Mesodermal cell (in vitro differentiated cells): ENCODE data around the gene NLRP9.
A peak's percentile ranks its signal among the peaks of the same experiment; 100 is the strongest.

ENCODE experiments used
- H3K27ac ChIP-seq: 2 replicates; pipeline ENCODE4 v1.7.0; 2013; ENCODE audit warnings: mild to moderate bottlenecking, low read depth, low read length, moderate library complexity; ENCODE audit not compliant: severe bottlenecking
- H3K36me3 ChIP-seq: 2 replicates; pipeline ENCODE4 v1.7.1; 2013; ENCODE audit warnings: mild to moderate bottlenecking, low read length, moderate library complexity; ENCODE audit not compliant: control insufficient read depth, insufficient read depth
- H3K4me1 ChIP-seq: one replicate; pipeline ENCODE4 v1.7.1; 2013; ENCODE audit warnings: mild to moderate bottlenecking, low read length; ENCODE audit not compliant: insufficient read depth, control insufficient read depth, poor library complexity, severe bottlenecking
- H3K4me3 ChIP-seq: 2 replicates; pipeline ENCODE4 v1.7.0; 2013; ENCODE audit warnings: low read length, control low read depth, mild to moderate bottlenecking; ENCODE audit not compliant: insufficient read depth, poor library complexity, severe bottlenecking; ENCODE audit errors: extremely low read depth
- H3K9me3 ChIP-seq: 2 replicates; pipeline ENCODE4 v1.7.1; 2013; ENCODE audit warnings: mild to moderate bottlenecking, low read length, moderate library complexity; ENCODE audit not compliant: control insufficient read depth
- WGBS, 2 experiments: methylation state at CpG; one replicate each; pipeline ENCODE4 v1.1.5; 2013; ENCODE audit warnings: missing lambda C conversion rate in 2 of 2; ENCODE audit not compliant: insufficient coverage in 2 of 2; 5-methylcytosine and 5-hydroxymethylcytosine counted together

Gene NLRP9

DNA sequence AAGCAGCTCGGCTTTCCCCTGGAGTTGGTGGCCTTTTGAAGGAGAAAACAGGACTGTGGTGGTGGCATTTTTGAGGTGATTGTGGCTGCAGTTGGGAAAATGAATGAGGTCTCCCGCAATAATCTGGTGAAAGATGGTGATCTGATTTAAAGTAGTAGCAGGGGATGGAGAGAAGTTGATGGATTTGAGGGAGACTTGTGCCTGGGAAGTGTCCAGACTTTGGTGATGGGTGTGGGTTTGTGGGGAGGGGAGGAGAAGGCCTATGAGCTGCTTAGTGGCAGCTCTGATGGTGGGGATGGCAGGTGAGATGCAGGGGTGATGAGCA lies 67.2 kb downstream of the NLRP9 start:
- peaks cover 68% of the 10 kb centered on the region for H3K36me3 ChIP-seq

DNA sequence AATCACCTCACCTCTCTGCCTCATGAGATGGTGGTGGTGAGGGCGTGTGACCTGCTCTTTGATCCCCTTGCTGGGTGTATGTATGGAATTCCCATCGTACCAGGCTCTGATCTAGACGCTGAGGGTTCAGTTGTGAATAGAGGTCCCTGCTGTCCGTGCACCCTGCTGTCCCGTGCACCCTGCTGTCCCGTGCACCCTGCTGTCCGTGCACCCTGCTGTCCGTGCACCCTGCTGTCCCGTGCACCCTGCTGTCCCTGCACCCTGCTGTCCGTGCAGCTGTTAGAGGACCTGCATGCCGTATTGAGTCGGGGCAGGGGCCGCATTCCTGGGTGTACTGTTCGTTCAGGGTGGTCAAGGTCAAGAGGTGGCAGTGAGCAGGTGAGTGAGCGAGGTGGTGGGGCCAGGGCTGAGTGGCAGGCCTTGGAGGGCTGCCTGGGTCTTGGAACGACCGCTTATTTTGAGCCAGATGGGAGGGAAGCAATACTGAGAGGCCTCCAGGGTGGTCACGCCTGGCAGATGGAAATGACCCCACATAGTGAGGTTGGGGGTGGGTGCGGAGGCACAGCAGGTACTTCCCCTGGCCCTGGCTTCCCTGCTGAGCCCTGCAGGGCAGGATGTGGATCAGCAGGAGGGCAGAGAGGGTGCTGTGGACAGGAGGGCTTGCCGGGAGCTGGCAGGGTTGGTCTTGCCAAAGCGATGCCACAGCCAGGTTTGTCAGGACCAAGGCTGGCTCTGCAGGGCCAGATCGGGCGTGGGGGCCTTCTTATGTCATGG lies 67.7 kb downstream of the NLRP9 start:
- Histone ChIP-seq H3K4me1 (peaks cover 10% of the 10 kb centered on the region), H3K9me3 (no peaks in the 10 kb centered on the region), H3K27ac (peak overlapping the region; percentile 23), H3K36me3 (peaks cover 73% of the 10 kb centered on the region), H3K4me3 (no peak overlapping the region)
- WGBS, 2 experiments: 91 to 94% methylated on average over 18 to 22 of the region's 23 CpGs

More for the DNA sequence above, 67.2 kb downstream of the NLRP9 start:
- WGBS, 2 experiments: 88 to 97% methylated on average over 2 of the region's 2 CpGs
- Histone ChIP-seq H3K9me3 (no peaks in the 10 kb centered on the region), H3K4me1 (peaks cover 12% of the 10 kb centered on the region), H3K4me3 (no peak overlapping the region), H3K27ac (peak overlapping the region; percentile 23)

DNA sequence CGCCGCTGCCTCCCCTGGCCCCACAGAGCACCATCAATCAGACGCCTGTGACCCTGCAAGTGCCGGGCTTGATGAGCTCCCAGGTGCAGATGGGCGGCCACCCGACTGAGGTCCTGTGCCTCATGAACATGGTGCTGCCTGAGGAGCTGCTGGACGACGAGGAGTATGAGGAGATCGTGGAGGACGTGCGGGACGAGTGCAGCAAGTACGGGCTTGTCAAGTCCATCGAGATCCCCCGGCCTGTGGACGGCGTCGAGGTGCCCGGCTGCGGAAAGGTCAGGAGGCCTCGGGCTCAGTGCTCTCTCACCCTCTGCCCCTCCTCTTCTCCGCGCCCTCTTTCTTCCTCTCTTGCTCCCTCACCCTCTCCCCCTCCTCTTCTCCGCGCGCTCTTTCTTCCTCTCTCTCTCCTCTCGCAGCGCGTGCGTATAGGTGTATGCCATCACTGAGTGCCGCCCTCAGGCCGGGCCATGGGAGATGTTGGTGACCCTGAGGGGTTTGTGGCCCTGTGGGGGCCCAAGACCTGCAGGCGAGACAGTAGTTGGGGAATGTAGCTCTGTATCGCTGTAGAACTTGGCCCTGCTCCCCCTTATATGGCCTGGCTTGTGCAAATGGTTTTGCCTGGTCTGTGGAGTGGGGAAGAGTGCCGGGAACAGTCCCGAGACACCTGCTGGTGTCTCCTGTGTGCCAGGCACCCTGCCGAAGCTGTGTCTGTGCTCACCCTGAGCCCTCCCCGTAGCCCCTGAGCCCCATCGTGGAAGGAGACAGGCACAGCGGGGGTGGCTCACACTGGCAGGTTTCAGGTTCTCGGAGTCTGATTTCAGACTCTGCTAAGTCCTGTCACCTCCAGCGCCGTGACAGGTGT lies 68.6 kb downstream of the NLRP9 start:
- Histone ChIP-seq H3K36me3 (peaks cover 78% of the 10 kb centered on the region), H3K27ac (no peak overlapping the region), H3K9me3 (no peaks in the 10 kb centered on the region), H3K4me1 (peaks cover 10% of the 10 kb centered on the region), H3K4me3 (no peak overlapping the region)
- WGBS, 2 experiments: 92 to 93% methylated on average over 31 to 38 of the region's 43 CpGs

DNA sequence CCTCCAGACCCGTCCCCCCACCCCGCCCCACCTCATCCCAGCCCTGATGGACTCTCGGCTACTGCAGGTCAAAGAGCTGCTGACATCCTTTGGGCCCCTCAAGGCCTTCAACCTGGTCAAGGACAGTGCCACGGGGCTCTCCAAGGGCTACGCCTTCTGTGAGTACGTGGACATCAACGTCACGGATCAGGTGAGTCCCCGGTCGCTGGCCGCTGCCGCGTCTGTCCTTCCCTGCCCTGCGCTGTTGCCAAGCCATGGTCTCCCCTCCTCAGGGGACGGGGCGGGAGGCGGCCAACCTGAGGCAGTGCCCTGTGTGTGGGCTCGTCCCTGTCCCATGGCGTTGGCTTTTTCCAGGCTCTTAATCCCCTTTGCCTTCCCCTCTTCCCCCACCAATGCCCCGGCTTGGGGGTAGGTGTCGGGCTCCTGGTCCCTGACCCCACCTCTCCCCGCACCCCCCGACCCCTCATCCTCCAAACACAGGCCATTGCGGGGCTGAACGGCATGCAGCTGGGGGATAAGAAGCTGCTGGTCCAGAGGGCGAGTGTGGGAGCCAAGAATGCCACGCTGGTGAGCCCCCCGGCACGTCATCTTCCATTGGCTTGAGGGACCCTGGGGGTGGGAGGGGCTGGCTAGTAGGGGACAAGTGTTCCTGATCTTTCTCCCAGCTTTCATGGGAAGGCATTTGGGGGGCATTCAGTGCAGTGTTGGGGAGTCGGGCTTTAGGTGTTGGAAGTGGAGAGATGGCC lies 69.4 kb downstream of the NLRP9 start:
- no peak overlapping the region for H3K27ac ChIP-seq
- WGBS, 2 experiments: 91 to 97% methylated on average over 21 to 24 of the region's 30 CpGs
- H3K36me3 ChIP-seq: peaks cover 85% of the 10 kb centered on the region
- peaks cover 5% of the 10 kb centered on the region for H3K4me1 ChIP-seq
- no peak overlapping the region for H3K4me3 ChIP-seq
- H3K9me3 ChIP-seq: no peaks in the 10 kb centered on the region

DNA sequence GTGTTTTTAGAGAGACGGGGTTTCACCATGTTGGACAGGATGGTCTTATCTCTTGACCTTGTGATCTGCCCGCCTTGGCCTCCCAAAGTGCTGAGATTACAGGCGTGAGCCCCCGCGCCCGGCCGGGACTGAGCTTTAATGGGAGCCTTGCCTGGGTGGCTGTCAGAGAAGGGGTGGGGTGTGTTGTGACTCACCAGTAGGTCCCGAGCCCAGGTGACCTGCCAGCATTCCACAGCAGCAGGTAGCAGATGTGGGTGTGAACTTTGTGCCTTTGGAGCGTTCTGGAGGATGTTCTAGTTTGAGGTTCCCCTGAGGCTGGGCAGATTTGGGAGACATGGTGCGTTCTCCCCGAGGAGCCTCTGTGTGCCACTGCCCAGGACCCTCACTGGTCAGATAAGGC lies 70.2 kb downstream of the NLRP9 start:
- no peak overlapping the region for H3K27ac ChIP-seq
- H3K9me3 ChIP-seq: no peaks in the 10 kb centered on the region
- H3K4me1 ChIP-seq: no peaks in the 10 kb centered on the region
- H3K4me3 ChIP-seq: no peak overlapping the region
- peaks cover 88% of the 10 kb centered on the region for H3K36me3 ChIP-seq
- WGBS, 2 experiments: 93 to 95% methylated on average over 5 to 11 of the region's 11 CpGs

DNA sequence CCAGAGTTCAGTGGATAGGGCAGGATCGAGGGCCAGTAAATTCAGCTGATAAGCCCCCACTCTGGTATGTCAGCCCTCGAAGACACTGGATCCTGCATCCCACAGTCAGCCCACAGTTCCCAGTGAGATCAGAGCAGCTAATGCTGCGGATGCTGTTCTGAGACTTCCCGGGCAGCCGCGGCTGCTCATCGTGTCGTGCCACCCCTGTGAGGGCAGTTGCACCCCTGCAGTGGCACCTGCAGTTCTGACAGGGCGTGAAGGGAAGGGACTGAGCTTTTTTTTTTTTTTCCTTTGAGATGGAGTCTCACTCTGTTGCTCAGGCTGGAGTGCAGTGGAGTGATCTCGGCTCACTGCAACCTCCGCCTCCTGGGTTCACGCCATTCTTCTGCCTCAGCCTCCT lies 70.7 kb downstream of the NLRP9 start:
- 89 to 95% methylated on average over 8 to 12 of the region's 12 CpGs for WGBS, 2 experiments
- Histone ChIP-seq H3K36me3 (peaks cover 88% of the 10 kb centered on the region), H3K4me3 (no peak overlapping the region), H3K27ac (no peak overlapping the region), H3K9me3 (no peaks in the 10 kb centered on the region), H3K4me1 (no peaks in the 10 kb centered on the region)

GRCh38 chr19:55667006-55667381 lies 71.2 kb downstream of the NLRP9 start:
- Histone ChIP-seq H3K4me1 (no peaks in the 10 kb centered on the region), H3K9me3 (no peaks in the 10 kb centered on the region), H3K36me3 (peaks cover 90% of the 10 kb centered on the region), H3K27ac (no peak overlapping the region), H3K4me3 (no peak overlapping the region)
- WGBS, 2 experiments: 100% methylated on average over 2 of the region's 4 CpGs

DNA sequence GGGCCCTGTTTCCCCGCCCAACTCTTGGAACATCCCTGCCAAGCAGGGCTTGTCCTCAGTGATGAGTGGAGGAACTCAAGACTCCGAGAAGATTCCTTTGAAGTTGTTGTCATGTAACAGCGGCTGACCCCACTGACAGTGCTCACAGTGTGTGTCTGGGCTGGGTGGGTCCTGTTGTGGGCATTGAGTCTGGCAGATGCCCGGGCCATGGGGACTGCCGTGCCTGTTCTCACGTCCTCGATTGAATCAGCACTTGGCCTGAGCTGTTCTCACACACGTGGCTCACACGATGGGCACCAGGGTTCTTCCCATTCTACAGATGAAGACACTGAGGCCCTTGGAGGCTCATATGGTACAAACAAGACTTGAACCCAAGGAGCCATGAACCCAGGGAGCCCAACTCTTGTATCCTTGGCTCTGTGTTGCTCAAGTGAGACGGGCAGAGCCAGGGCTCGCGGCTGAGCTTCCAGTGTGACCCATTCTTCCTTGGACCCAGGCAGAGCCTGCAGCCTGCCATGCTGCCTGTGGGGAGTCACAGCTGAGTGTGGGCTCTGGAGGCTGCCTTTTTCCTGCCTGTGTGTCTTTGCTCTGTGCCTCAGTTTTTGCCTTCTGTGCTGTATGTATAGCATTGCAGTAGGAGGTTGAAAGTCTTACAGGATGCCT lies 71.7 kb downstream of the NLRP9 start:
- H3K36me3 ChIP-seq: peaks cover 90% of the 10 kb centered on the region
- 95 to 97% methylated on average over 12 of the region's 12 CpGs for WGBS, 2 experiments
- no peaks in the 10 kb centered on the region for H3K9me3 ChIP-seq

DNA sequence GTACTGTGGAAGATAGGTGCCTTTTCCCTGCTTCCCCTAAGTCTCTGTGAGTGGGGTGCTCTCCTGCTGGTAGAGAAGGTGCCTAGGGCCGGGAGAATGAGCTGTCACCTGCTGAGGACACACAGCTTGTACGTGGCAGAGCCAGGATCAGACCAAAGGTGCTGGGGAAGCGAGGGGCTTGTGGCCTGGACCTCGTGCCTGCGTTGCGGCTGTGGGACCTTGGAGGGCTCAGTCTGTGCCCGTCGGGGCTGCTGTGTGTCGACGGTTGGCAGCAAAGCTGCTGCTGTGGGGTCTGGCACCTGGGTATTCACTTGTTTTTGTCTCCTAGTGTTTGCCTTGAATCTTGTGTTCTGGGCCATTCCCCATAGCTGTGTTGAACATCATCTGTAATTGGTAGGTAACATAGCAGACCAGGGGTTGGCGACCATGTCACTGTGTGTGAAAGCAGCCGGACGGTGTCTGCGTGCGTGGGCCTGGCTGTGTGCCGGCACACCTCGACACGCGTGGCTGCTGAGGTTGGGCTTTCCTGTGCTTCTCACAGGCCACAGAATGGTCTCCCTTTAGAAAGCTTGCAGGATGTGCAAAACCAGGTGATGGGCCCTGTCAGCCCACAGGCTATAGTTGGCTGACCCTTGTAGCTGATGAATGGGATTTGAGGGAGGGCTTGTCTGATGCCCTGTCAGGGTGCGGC lies 74.2 kb downstream of the NLRP9 start:
- Histone ChIP-seq H3K9me3 (no peaks in the 10 kb centered on the region), H3K4me1 (peaks cover 13% of the 10 kb centered on the region), H3K27ac (no peak overlapping the region), H3K36me3 (peaks cover 94% of the 10 kb centered on the region), H3K4me3 (no peak overlapping the region)
- WGBS, 2 experiments: 92 to 95% methylated on average over 20 of the region's 20 CpGs

More for the DNA sequence above, 71.7 kb downstream of the NLRP9 start:
- no peak overlapping the region for H3K4me3 ChIP-seq
- H3K27ac ChIP-seq: no peak overlapping the region
- no peaks in the 10 kb centered on the region for H3K4me1 ChIP-seq

GRCh38 chr19:55661826-55662225 lies 76.4 kb downstream of the NLRP9 start:
- peaks cover 32% of the 10 kb centered on the region for H3K4me1 ChIP-seq
- no peaks in the 10 kb centered on the region for H3K9me3 ChIP-seq
- no peak overlapping the region for H3K4me3 ChIP-seq
- H3K27ac ChIP-seq: no peak overlapping the region
- peaks cover 87% of the 10 kb centered on the region for H3K36me3 ChIP-seq
- WGBS, 2 experiments: 88 to 90% methylated on average over 6 to 7 of the region's 7 CpGs
